Measurements from ENCODE around the gene ZNF544. TPM values are rescaled to one million over a fixed set of nuclear protein-coding genes. Genes with fewer than 3 reads are reported as not detected.

Gene ZNF544
- total RNA-seq, 1 experiment from 2014 or later: 50.5 TPM

DNA sequence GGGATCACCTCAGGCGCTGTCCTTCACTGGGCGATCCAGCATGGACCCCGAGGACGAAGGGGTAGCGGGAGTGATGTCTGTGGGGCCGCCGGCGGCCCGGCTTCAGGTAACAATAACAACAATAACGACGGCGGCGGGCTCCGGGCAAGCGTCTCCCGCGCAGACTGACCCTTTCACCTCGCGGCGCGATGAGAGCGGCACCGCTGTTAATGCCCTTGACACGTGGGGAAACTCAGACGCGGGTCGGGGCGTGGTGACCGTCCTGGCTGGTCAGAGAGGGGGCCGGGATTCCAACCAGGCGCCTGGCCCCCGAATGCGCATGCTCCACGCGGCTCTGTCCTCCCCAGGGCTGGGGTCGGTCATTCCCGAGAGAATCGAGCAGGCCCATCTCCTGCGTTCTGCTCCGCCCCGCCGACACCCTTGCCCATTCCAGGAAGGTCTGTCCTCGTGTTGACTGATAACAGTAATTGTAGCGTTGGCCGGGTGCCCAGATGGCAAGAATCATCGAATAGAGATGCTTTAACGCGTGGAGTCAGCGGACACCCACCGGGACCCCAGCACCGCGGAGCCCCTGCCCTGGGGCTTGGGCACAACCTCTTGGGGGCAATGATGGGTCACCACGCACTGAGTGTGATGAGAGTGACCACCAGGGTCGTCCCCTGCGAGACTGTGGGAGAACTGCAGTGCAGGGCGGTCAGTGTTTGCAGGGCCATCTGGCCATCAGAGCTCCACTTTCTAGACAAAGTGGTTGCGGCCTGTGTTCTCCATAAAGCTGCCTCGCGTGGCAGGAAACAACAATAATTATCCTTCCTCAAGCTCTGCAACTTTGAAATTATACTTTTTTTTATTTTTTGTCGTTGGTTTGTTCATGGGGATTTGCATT is 50.6 kb downstream of the ZNF544 start:
- POLR2A ChIA-PET (ENCODE audit: low non-redundant PET): interaction anchor here (0.6 kb wide), 2 partner anchors 25 to 596 kb away, joined by 4 read pairs; no protein-coding TSS in a partner anchor
- Histone ChIP-seq H3K27ac (ENCODE audit: low read depth, low read length, poor library complexity, severe bottlenecking) (peak overlapping the region; percentile 84), H3K4me1 (ENCODE audit: insufficient read depth, low read length, poor library complexity, severe bottlenecking) (no peaks in the 10 kb centered on the region), H3K9me3 (ENCODE audit: low read depth, low read length, poor library complexity, severe bottlenecking) (peaks cover 9% of the 10 kb centered on the region), H3K4me3 (ENCODE audit: low read depth, low read length, poor library complexity, severe bottlenecking) (peak overlapping the region; percentile 87), H3K27me3 (replicated peaks; ENCODE audit: insufficient read depth, low read depth, low read length, poor library complexity) (no peaks in the 10 kb centered on the region), H3K36me3 (ENCODE audit: insufficient read depth, low read length, poor library complexity, severe bottlenecking) (peaks cover 37% of the 10 kb centered on the region)
- intact Hi-C loops (cut with micrococcal nuclease; ENCODE audit: unreplicated experiment): loop anchor here (2.0 kb wide), 2 partner anchors 26 to 50 kb away; partner anchors contain the start of genes ERVK3-1 and ZNF544
- TF ChIP-seq EZH2 (IDR thresholded peaks at IDR 0.05; ENCODE audit: borderline replicate concordance, low read depth, low read length, poor library complexity, severe bottlenecking) (no peak), CTCF (conservative IDR thresholded peaks at IDR 0.05; ENCODE audit: low read depth, low read length) (no peak)
- CTCF ChIA-PET: interaction anchor here (0.8 kb wide), 1 partner anchor 87 kb away, joined by 3 read pairs; no protein-coding TSS in a partner anchor
- BruUV-seq (replicated peaks): no TSS peak
- peak; percentile 65 for DNase-seq (ENCODE audit: low spot score)

- Histone ChIP-seq H3K27ac (ENCODE audit: low read depth, low read length, poor library complexity, severe bottlenecking) (no peak overlapping the region), H3K9me3 (ENCODE audit: low read depth, low read length, poor library complexity, severe bottlenecking) (peaks cover 5% of the 10 kb centered on the region), H3K27me3 (replicated peaks; ENCODE audit: insufficient read depth, low read depth, low read length, poor library complexity) (no peaks in the 10 kb centered on the region), H3K4me1 (ENCODE audit: insufficient read depth, low read length, poor library complexity, severe bottlenecking) (no peaks in the 10 kb centered on the region), H3K36me3 (ENCODE audit: insufficient read depth, low read length, poor library complexity, severe bottlenecking) (peaks cover 31% of the 10 kb centered on the region), H3K4me3 (ENCODE audit: low read depth, low read length, poor library complexity, severe bottlenecking) (peak overlapping the region; percentile 87)
- TF ChIP-seq CTCF (conservative IDR thresholded peaks at IDR 0.05; ENCODE audit: low read depth, low read length): no peak
- TF ChIP-seq EZH2 (IDR thresholded peaks at IDR 0.05; ENCODE audit: borderline replicate concordance, low read depth, low read length, poor library complexity, severe bottlenecking): no peak
- CTCF ChIA-PET: no interaction called here
- POLR2A ChIA-PET (ENCODE audit: low non-redundant PET): interaction anchor here (0.6 kb wide), 1 partner anchor 597 kb away, joined by 4 read pairs; no protein-coding TSS in a partner anchor
- intact Hi-C loops (cut with micrococcal nuclease; ENCODE audit: unreplicated experiment): loop anchor here (2.0 kb wide), 2 partner anchors 25 to 51 kb away; partner anchors contain the start of genes ERVK3-1 and ZNF544
- BruUV-seq (replicated peaks): TSS peak; percentile 54
- no peak for DNase-seq (ENCODE audit: low spot score)
These were observed 51.2 kb downstream of the ZNF544 start for GRCh38 chr19:58279925-58280316.

DNA sequence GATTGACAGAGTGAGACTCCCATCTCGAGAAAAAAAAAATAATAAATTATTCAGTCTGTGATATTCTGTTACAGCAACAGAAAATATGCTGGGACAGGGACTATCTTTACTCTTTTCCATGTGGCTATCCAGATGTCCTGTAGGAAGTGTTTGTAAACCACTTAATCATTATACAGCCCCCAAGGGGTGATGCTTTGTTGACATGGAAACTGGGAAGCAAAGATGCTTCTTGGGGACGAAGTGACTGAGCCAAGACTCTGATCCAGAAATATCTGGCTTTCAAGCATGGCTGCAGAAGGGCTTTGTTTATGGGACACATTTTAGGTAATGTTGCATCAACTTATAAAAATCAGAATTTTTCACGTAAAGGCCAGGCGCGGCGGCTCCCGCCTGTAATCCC is 55.5 kb downstream of the ZNF544 start:
- Histone ChIP-seq H3K27ac (ENCODE audit: low read depth, low read length, poor library complexity, severe bottlenecking) (no peak overlapping the region), H3K27me3 (replicated peaks; ENCODE audit: insufficient read depth, low read depth, low read length, poor library complexity) (no peaks in the 10 kb centered on the region), H3K4me3 (ENCODE audit: low read depth, low read length, poor library complexity, severe bottlenecking) (no peak overlapping the region), H3K9me3 (ENCODE audit: low read depth, low read length, poor library complexity, severe bottlenecking) (peaks cover 5% of the 10 kb centered on the region), H3K4me1 (ENCODE audit: insufficient read depth, low read length, poor library complexity, severe bottlenecking) (no peaks in the 10 kb centered on the region), H3K36me3 (ENCODE audit: insufficient read depth, low read length, poor library complexity, severe bottlenecking) (peaks cover 66% of the 10 kb centered on the region)
- POLR2A ChIA-PET (ENCODE audit: low non-redundant PET): no interaction called here
- no TSS peak for BruUV-seq (replicated peaks)
- no peak for DNase-seq (ENCODE audit: low spot score)
- TF ChIP-seq CTCF (conservative IDR thresholded peaks at IDR 0.05; ENCODE audit: low read depth, low read length): no peak
- no peak for TF ChIP-seq EZH2 (IDR thresholded peaks at IDR 0.05; ENCODE audit: borderline replicate concordance, low read depth, low read length, poor library complexity, severe bottlenecking)
- CTCF ChIA-PET: no interaction called here
- intact Hi-C loops (cut with micrococcal nuclease; ENCODE audit: unreplicated experiment): no loop called here
